H1 (cell line): Measurements from ENCODE around the gene SLC39A6. TPM values are rescaled to one million over a fixed set of nuclear protein-coding genes. Genes with fewer than 3 reads are reported as not detected.

ENCODE experiments used
- BRCA1 ChIP-seq: IDR thresholded peaks from 2 replicates; pipeline ENCODE4 v1.6.1; 2012; ENCODE audit warnings: low read depth, low read length, improper control_type of control experiment
- SAP30 ChIP-seq: fragments of 300-600 bp; sonication (generic); IDR thresholded peaks from 2 replicates; pipeline ENCODE4 v1.7.1; 2012; ENCODE audit warnings: low read length, moderate library complexity, mild to moderate bottlenecking, inconsistent platforms; ENCODE audit not compliant: insufficient read depth, insufficient replicate concordance
- SP4 ChIP-seq: IDR thresholded peaks from 2 replicates; pipeline ENCODE4 v1.6.1; 2012; ENCODE audit warnings: low read length, inconsistent platforms
- polyA plus RNA-seq, 7 experiments: library from polyadenylated mRNA; depleted of rRNA in 3 of 7; stranded (reverse) in 5 of 7; unstranded in 2 of 7; fragments of >200 nt in 5 of 7; fragments of 200-250 nt in 2 of 7; gene quantifications; 1 replicate in 5 of 7; 2 replicates in 1 of 7; 4 replicates in 1 of 7; pipeline versions ENCODE4 v1.2.1 to v1.2.3, GENCODE V29; 2011 to 2013; ENCODE audit warnings: missing spikeins in 2 of 7, mixed read lengths in 2 of 7
- total RNA-seq: library from RNA; stranded (reverse); fragmentation: NEBNext Ultra II Directional; extraction: Animal tissue kit (Norgen Biotek cat#: 25700); gene quantifications from 2 replicates; pipeline ENCODE4 v1.2.1, GENCODE V29; 2021

The SLC39A6 gene
- total and polyA plus RNA-seq, 2 of the 8 experiments (the other 6 are each of a cell fraction or from before 2014, with no cell fraction given): 36.8 to 55.4 TPM

GRCh38 chr18:36074435-36074834 lies 54.7 kb downstream of the SLC39A6 start (continued):
- no peak for TF ChIP-seq SP4
- no peak for TF ChIP-seq BRCA1
- no peak for TF ChIP-seq SAP30
